ENCODE measurements around the gene OR6P1. TPM values are rescaled to one million over a fixed set of nuclear protein-coding genes. Genes with fewer than 3 reads are reported as not detected.

Gene OR6P1
- not detected for total RNA-seq
- polyA plus RNA-seq: not detected
- long read RNA-seq, donor 1: 0 reads
- long read RNA-seq, donor 2: 0 reads
- long read RNA-seq, donor 3: 0 reads
- long read RNA-seq, donor 4: 0 reads
- long read RNA-seq, donor 5: 0 reads
- long read RNA-seq, donor 6: 0 reads
- long read RNA-seq, donor 7: 0 reads
- long read RNA-seq, donor 8: 0 reads
- long read RNA-seq, donor 9: 0 reads
- long read RNA-seq, donor 10: 0 reads

- no peak within 1 kb of the TSS for H3K27ac ChIP-seq
- no peak for DNase-seq
- no peaks in the 10 kb centered on the region for H3K27me3 ChIP-seq
- intact Hi-C loops (cut with DNase I): no loop called here
- H3K36me3 ChIP-seq (replicated peaks in 1 of 2): no peaks in the 10 kb centered on the region
- no peaks in the 10 kb centered on the region for H3K4me1 ChIP-seq (replicated peaks in 1 of 2)
- TF ChIP-seq POLR2A (IDR thresholded peaks at IDR 0.05) (no peak), CTCF (IDR thresholded peaks at IDR 0.05) (no peak)
- no peaks in the 10 kb centered on the region for H3K9me3 ChIP-seq (replicated peaks in 1 of 3)
- WGBS, 4 donors: 60 to 71% (median 66%) methylated on average over 3 of the region's 3 CpGs
- H3K4me3 ChIP-seq: no peak within 1 kb of the TSS
These were observed at the start of gene OR6P1 for GRCh38 chr1:158570480-158570879. Gene OR6P1, minus strand, starts transcription at chr1:158570580. Its CDS starts 6,976 bp downstream, at chr1:158563604.

- no peak for DNase-seq
- intact Hi-C loops (cut with DNase I): no loop called here
- 76 to 87% (median 84%) methylated on average over 3 of the region's 3 CpGs for WGBS, 4 donors
These were observed 43.4 kb upstream of the OR6P1 start for GRCh38 chr1:158613764-158614163.

GRCh38 chr1:158611916-158612315, 41.5 kb upstream of the OR6P1 start:
- Histone ChIP-seq H3K27me3 (no peaks in the 10 kb centered on the region), H3K36me3 (replicated peaks in 1 of 2) (no peaks in the 10 kb centered on the region), H3K27ac (no peak overlapping the region), H3K4me3 (no peak overlapping the region), H3K4me1 (replicated peaks in 1 of 2) (no peaks in the 10 kb centered on the region), H3K9me3 (replicated peaks in 1 of 3) (no peaks in the 10 kb centered on the region)
- 59 to 79% (median 67%) methylated on average over 3 of the region's 3 CpGs for WGBS, 4 donors
- intact Hi-C loops (cut with DNase I): no loop called here
- DNase-seq: no peak
- TF ChIP-seq POLR2A (IDR thresholded peaks at IDR 0.05): no peak
- TF ChIP-seq CTCF (IDR thresholded peaks at IDR 0.05): no peak

More at GRCh38 chr1:158613764-158614163, 43.4 kb upstream of the OR6P1 start:
- Histone ChIP-seq H3K4me3 (no peak overlapping the region), H3K36me3 (replicated peaks in 1 of 2) (no peaks in the 10 kb centered on the region), H3K9me3 (replicated peaks in 1 of 3) (no peaks in the 10 kb centered on the region), H3K27ac (no peak overlapping the region), H3K27me3 (no peaks in the 10 kb centered on the region), H3K4me1 (replicated peaks in 1 of 2) (no peaks in the 10 kb centered on the region)
- TF ChIP-seq CTCF (IDR thresholded peaks at IDR 0.05) (no peak), POLR2A (IDR thresholded peaks at IDR 0.05) (no peak)

GRCh38 chr1:158607296-158607695, 36.9 kb upstream of the OR6P1 start:
- no peak for TF ChIP-seq POLR2A (IDR thresholded peaks at IDR 0.05)
- no peak for TF ChIP-seq CTCF (IDR thresholded peaks at IDR 0.05)
- 81 to 90% (median 86%) methylated on average over 1 of the region's 1 CpG for WGBS, 4 donors

More at GRCh38 chr1:158607296-158607695, 36.9 kb upstream of the OR6P1 start:
- Histone ChIP-seq H3K27ac (no peak overlapping the region), H3K9me3 (replicated peaks in 1 of 3) (no peaks in the 10 kb centered on the region), H3K27me3 (no peaks in the 10 kb centered on the region), H3K4me1 (replicated peaks in 1 of 2) (no peaks in the 10 kb centered on the region), H3K36me3 (replicated peaks in 1 of 2) (no peaks in the 10 kb centered on the region), H3K4me3 (no peak overlapping the region)
- intact Hi-C loops (cut with DNase I): no loop called here
- DNase-seq: no peak
